GM21423 (cell line): Measurements from ENCODE around the gene PTRH1.

Experiments
- ATAC-seq: cut with Tn5 transposase; IDR thresholded peaks from one replicate; pipeline ENCODE4 v1.9.1; 2021; ENCODE audit warnings: mild to moderate bottlenecking, moderate library complexity; ENCODE audit not compliant: unreplicated experiment

PTRH1 gene

GRCh38 chr9:127667127-127667844 lies 48.2 kb downstream of the PTRH1 start:
- ATAC-seq, result no peak

GRCh38 chr9:127664678-127665507 lies 50.6 kb downstream of the PTRH1 start:
- no peak for ATAC-seq

GRCh38 chr9:127664324-127664677 lies 51.2 kb downstream of the PTRH1 start:
- ATAC-seq, result no peak
